ENCODE measurements around the gene NUDT17.

DNA sequence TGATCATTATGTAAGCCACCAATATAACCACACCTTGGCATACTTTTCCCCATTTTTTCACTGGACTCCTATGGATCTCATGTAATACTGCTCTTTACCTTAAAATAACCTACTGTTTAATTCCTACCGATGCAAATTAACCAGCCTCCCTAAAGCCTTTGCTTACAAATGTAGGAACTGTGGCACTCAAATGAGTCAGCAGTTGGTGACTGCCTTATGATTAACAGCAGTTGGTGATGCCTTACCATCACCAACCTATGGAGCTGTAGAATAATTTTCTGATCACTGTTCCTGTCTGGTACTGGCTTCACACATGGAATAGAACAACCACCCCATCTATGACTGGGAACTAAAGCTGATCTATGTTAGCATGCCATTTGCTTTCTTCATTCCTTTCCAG, 7.8 kb upstream of the NUDT17 start:
- TF ChIP-seq ELF1 (IDR thresholded peaks at IDR 0.05; ENCODE audit: borderline replicate concordance, low read depth) = no peak
- TF ChIP-seq, protein P1, sequence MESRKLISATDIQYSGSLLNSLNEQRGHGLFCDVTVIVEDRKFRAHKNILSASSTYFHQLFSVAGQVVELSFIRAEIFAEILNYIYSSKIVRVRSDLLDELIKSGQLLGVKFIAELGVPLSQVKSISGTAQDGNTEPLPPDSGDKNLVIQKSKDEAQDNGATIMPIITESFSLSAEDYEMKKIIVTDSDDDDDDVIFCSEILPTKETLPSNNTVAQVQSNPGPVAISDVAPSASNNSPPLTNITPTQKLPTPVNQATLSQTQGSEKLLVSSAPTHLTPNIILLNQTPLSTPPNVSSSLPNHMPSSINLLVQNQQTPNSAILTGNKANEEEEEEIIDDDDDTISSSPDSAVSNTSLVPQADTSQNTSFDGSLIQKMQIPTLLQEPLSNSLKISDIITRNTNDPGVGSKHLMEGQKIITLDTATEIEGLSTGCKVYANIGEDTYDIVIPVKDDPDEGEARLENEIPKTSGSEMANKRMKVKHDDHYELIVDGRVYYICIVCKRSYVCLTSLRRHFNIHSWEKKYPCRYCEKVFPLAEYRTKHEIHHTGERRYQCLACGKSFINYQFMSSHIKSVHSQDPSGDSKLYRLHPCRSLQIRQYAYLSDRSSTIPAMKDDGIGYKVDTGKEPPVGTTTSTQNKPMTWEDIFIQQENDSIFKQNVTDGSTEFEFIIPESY (IDR thresholded peaks at IDR 0.05; ENCODE audit: extremely low read depth, insufficient replicate concordance, low read length) = no peak
- TF ChIP-seq SIN3A (IDR thresholded peaks at IDR 0.05; ENCODE audit: low read depth) = no peak
- no peak for TF ChIP-seq POLR2A (IDR thresholded peaks at IDR 0.05; ENCODE audit: borderline replicate concordance, extremely low read depth, insufficient read depth, insufficient read length)
- TF ChIP-seq ZFX (IDR thresholded peaks at IDR 0.05) = no peak
- TF ChIP-seq, protein P2, sequence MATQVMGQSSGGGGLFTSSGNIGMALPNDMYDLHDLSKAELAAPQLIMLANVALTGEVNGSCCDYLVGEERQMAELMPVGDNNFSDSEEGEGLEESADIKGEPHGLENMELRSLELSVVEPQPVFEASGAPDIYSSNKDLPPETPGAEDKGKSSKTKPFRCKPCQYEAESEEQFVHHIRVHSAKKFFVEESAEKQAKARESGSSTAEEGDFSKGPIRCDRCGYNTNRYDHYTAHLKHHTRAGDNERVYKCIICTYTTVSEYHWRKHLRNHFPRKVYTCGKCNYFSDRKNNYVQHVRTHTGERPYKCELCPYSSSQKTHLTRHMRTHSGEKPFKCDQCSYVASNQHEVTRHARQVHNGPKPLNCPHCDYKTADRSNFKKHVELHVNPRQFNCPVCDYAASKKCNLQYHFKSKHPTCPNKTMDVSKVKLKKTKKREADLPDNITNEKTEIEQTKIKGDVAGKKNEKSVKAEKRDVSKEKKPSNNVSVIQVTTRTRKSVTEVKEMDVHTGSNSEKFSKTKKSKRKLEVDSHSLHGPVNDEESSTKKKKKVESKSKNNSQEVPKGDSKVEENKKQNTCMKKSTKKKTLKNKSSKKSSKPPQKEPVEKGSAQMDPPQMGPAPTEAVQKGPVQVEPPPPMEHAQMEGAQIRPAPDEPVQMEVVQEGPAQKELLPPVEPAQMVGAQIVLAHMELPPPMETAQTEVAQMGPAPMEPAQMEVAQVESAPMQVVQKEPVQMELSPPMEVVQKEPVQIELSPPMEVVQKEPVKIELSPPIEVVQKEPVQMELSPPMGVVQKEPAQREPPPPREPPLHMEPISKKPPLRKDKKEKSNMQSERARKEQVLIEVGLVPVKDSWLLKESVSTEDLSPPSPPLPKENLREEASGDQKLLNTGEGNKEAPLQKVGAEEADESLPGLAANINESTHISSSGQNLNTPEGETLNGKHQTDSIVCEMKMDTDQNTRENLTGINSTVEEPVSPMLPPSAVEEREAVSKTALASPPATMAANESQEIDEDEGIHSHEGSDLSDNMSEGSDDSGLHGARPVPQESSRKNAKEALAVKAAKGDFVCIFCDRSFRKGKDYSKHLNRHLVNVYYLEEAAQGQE (IDR thresholded peaks at IDR 0.05; ENCODE audit: low read depth) = no peak
- TF ChIP-seq, protein P3, sequence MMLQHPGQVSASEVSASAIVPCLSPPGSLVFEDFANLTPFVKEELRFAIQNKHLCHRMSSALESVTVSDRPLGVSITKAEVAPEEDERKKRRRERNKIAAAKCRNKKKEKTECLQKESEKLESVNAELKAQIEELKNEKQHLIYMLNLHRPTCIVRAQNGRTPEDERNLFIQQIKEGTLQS (IDR thresholded peaks at IDR 0.05) = no peak
- TF ChIP-seq POLR2AphosphoS5 (IDR thresholded peaks at IDR 0.05; ENCODE audit: low read depth, low read length) = no peak
- no peak for TF ChIP-seq TCF7L2 (IDR thresholded peaks at IDR 0.05; ENCODE audit: borderline replicate concordance, extremely low read depth, insufficient read depth, insufficient read length)
- TF ChIP-seq, protein P4, sequence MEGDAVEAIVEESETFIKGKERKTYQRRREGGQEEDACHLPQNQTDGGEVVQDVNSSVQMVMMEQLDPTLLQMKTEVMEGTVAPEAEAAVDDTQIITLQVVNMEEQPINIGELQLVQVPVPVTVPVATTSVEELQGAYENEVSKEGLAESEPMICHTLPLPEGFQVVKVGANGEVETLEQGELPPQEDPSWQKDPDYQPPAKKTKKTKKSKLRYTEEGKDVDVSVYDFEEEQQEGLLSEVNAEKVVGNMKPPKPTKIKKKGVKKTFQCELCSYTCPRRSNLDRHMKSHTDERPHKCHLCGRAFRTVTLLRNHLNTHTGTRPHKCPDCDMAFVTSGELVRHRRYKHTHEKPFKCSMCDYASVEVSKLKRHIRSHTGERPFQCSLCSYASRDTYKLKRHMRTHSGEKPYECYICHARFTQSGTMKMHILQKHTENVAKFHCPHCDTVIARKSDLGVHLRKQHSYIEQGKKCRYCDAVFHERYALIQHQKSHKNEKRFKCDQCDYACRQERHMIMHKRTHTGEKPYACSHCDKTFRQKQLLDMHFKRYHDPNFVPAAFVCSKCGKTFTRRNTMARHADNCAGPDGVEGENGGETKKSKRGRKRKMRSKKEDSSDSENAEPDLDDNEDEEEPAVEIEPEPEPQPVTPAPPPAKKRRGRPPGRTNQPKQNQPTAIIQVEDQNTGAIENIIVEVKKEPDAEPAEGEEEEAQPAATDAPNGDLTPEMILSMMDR (IDR thresholded peaks at IDR 0.05 in 2 of 3, conservative IDR thresholded peaks at IDR 0.05 in 1 of 3; ENCODE audit: borderline replicate concordance in 1 of 3, insufficient read depth in 1 of 3, low read depth in 2 of 3, low read length in 2 of 3) = no peak
- no peak for TF ChIP-seq FOSL1 (IDR thresholded peaks at IDR 0.05; ENCODE audit: low read depth)

Data from HCT116 (cell line).